K562 (cell line): ENCODE data around the gene DOK7. TPM values are rescaled to one million over a fixed set of nuclear protein-coding genes. Genes with fewer than 3 reads are reported as not detected.

Experiments
- ATAC-seq: fragments of 200-7000 bp; cut with Tn5 transposase; 3 replicates; pipeline ENCODE4 v1.9.1; 2020; ENCODE audit warnings: moderate library complexity
- BruUV-seq: library from RNA; stranded (reverse); fragments of 400-500 nt; replicated peaks from 2 replicates; lab custom pipeline; 2021; lab: Mats Ljungman, UMichigan
- CTCF ChIA-PET: fragments of 300-600 bp; formaldehyde crosslinking; extraction: SDS; loops from one replicate; lab custom pipeline; 2021; ENCODE audit warnings: low intra/inter-chr PET ratio; lab: Yijun Ruan, JAX
- POLR2A ChIA-PET: fragments of 300-600, 350-650 bp; sonication (Branson Sonifier 250); formaldehyde crosslinking; extraction: SDS; loops from one replicate; lab custom pipeline; 2021; ENCODE audit warnings: antibody characterized with exemption, inconsistent platforms; lab: Yijun Ruan, JAX
- DNase-seq, 4 experiments: peaks; one replicate each; pipeline versions ENCODE4 v3.0.0 to v3.0.0-alpha.2; 2011 to 2018; ENCODE audit warnings: low spot score in 3 of 4, mixed read lengths in 3 of 4; ENCODE audit errors: extremely low read depth in 1 of 4
- FAIRE-seq: peaks from 2 replicates; lab custom pipeline; 2011; peaks lifted over from hg19 to GRCh38; lab: Jason Lieb, UNC
- H2AFZ ChIP-seq: 2 replicates; pipeline ENCODE4 v1.6.0; 2011; ENCODE audit warnings: low read depth, low read length, control low read depth, inconsistent platforms
- H3K27ac ChIP-seq: fragments of 200-600 bp; 3 replicates; pipeline ENCODE4 v1.8.0; 2011; ENCODE audit warnings: low read depth, mild to moderate bottlenecking, control low read depth, inconsistent platforms, low read length, moderate library complexity, mixed read lengths; ENCODE audit errors: extremely low read depth
- H3K27me3 ChIP-seq, 2 experiments: fragments of 300-600 bp in 1 of 2; 2 replicates in 1 of 2; 3 replicates in 1 of 2; pipeline versions ENCODE4 v1.6.0 to v1.8.0; 2011; ENCODE audit warnings: inconsistent platforms in 2 of 2, low read length in 2 of 2, mild to moderate bottlenecking in 1 of 2, mixed read lengths in 1 of 2, moderate library complexity in 1 of 2; ENCODE audit not compliant: control insufficient read depth in 2 of 2, insufficient read depth in 2 of 2
- H3K36me3 ChIP-seq: fragments of 300-600 bp; 3 replicates; pipeline ENCODE4 v1.8.0; 2011; ENCODE audit warnings: mild to moderate bottlenecking, low read length, inconsistent platforms; ENCODE audit not compliant: control insufficient read depth, insufficient read depth
- H3K4me1 ChIP-seq, 2 experiments: fragments of 200-600 bp in 1 of 2; replicated peaks in 1 of 2; 2 replicates in 1 of 2; 3 replicates in 1 of 2; pipeline versions ENCODE4 v1.5.1 to v1.8.0; 2011; ENCODE audit warnings: inconsistent platforms in 2 of 2, low read length in 2 of 2, mild to moderate bottlenecking in 1 of 2, mixed read lengths in 1 of 2, moderate library complexity in 1 of 2; ENCODE audit not compliant: control insufficient read depth in 2 of 2, insufficient read depth in 2 of 2
- H3K4me2 ChIP-seq: 2 replicates; pipeline ENCODE4 v1.6.1; 2011; ENCODE audit warnings: low read length, control low read depth, inconsistent platforms, mixed read lengths; ENCODE audit not compliant: insufficient read depth
- H3K4me3 ChIP-seq: fragments of 200-600 bp; sonication (generic), shearing (Covaris generic); 2 replicates; pipeline ENCODE4 v1.5.1; 2016; ENCODE audit warnings: control low read depth, inconsistent platforms
- H3K79me2 ChIP-seq: fragments of 200-600 bp; 3 replicates; pipeline ENCODE4 v1.8.0; 2011; ENCODE audit warnings: low read length, inconsistent platforms; ENCODE audit not compliant: control insufficient read depth, insufficient read depth
- H3K9ac ChIP-seq, 2 experiments: 2 replicates each; pipeline versions ENCODE4 v1.6.0 to v1.6.1; 2011; ENCODE audit warnings: low read depth in 2 of 2, low read length in 2 of 2, control low read depth in 1 of 2, inconsistent platforms in 1 of 2, mild to moderate bottlenecking in 1 of 2, mixed read lengths in 1 of 2; ENCODE audit not compliant: insufficient read depth in 1 of 2
- H3K9me1 ChIP-seq: one replicate; pipeline ENCODE4 v1.6.0; 2011; ENCODE audit warnings: inconsistent platforms, mild to moderate bottlenecking, low read length, moderate library complexity; ENCODE audit not compliant: control insufficient read depth, insufficient read depth
- H3K9me3 ChIP-seq: replicated peaks from 2 replicates; pipeline ENCODE4 v1.5.1; 2011; ENCODE audit warnings: low read depth, low read length, inconsistent platforms; ENCODE audit not compliant: control insufficient read depth, insufficient read depth
- H4K20me1 ChIP-seq: replicated peaks from 2 replicates; pipeline ENCODE4 v1.6.1; 2011; ENCODE audit warnings: low read length, inconsistent platforms, mixed read lengths; ENCODE audit not compliant: control insufficient read depth, insufficient read depth
- ASH1L ChIP-seq: fragments of 450-650 bp; IDR thresholded peaks from 2 replicates; pipeline ENCODE4 v1.6.1; 2018; ENCODE audit warnings: borderline replicate concordance, mild to moderate bottlenecking, low read depth; ENCODE audit not compliant: partially characterized antibody
- CBFA2T2 ChIP-seq: fragments of 450-650 bp; conservative IDR thresholded peaks from 2 replicates; pipeline ENCODE4 v1.6.1; 2017; ENCODE audit warnings: mild to moderate bottlenecking
- CREB1 ChIP-seq, 2 experiments: sonication (generic) in 1 of 2; formaldehyde crosslinking in 1 of 2; IDR thresholded peaks; 2 replicates each; pipeline versions ENCODE4 v1.6.1 to v1.8.0; 2012 to 2022; ENCODE audit warnings: inconsistent platforms in 1 of 2, mild to moderate bottlenecking in 1 of 2, missing genetic modification reagents in 1 of 2, moderate library complexity in 1 of 2
- CSDE1 ChIP-seq, 2 experiments: fragments of 450-650 bp; IDR thresholded peaks; 2 replicates each; pipeline ENCODE4 v1.6.1; 2016; ENCODE audit warnings: mild to moderate bottlenecking in 1 of 2
- EWSR1 ChIP-seq: fragments of 450-650 bp; IDR thresholded peaks from 2 replicates; pipeline ENCODE4 v1.6.1; 2018; ENCODE audit warnings: borderline replicate concordance, mild to moderate bottlenecking, low read depth, moderate library complexity; ENCODE audit not compliant: partially characterized antibody
- FUS ChIP-seq: fragments of 200-400 bp; formaldehyde crosslinking; optimal IDR thresholded peaks from 2 replicates; pipeline ENCODE3; 2017; ENCODE audit warnings: low read depth, low read length
- GABPB1 ChIP-seq: sonication (generic); formaldehyde crosslinking; IDR thresholded peaks from 2 replicates; pipeline ENCODE4 v1.8.0; 2022; ENCODE audit warnings: mild to moderate bottlenecking, missing genetic modification reagents
- HLTF ChIP-seq: fragments of 450-650 bp; IDR thresholded peaks from 2 replicates; pipeline ENCODE4 v1.6.1; 2016
- JUN ChIP-seq, 2 experiments: sonication (generic) in 1 of 2; formaldehyde crosslinking in 1 of 2; IDR thresholded peaks; 2 replicates each; pipeline versions ENCODE4 v1.6.1 to v1.8.0; 2012 to 2022; ENCODE audit warnings: borderline replicate concordance in 2 of 2, mild to moderate bottlenecking in 2 of 2, improper control_type of control experiment in 1 of 2, low read depth in 1 of 2, low read length in 1 of 2, missing genetic modification reagents in 1 of 2
- KHSRP ChIP-seq: fragments of 450-650 bp; IDR thresholded peaks from 2 replicates; pipeline ENCODE4 v1.6.1; 2017
- NRF1 ChIP-seq, 2 experiments: fragments of 450-650 bp; IDR thresholded peaks in 1 of 2; conservative IDR thresholded peaks in 1 of 2; 2 replicates each; pipeline ENCODE4 v1.6.1; 2014; ENCODE audit warnings: mild to moderate bottlenecking in 2 of 2
- RNF2 ChIP-seq: sonication (generic); IDR thresholded peaks from 2 replicates; pipeline ENCODE4 v1.6.1; 2016
- ZNF184 ChIP-seq: sonication (generic); formaldehyde crosslinking; IDR thresholded peaks from 2 replicates; pipeline ENCODE4 v1.5.0; 2020; ENCODE audit warnings: missing genetic modification reagents
- WGBS: fragments of 100-300 bp; shearing (Covaris generic); methylation state at CpG from one replicate; pipeline ENCODE4 v1.1.6; 2016; ENCODE audit warnings: low coverage, mixed read lengths; ENCODE audit not compliant: insufficient coverage; ENCODE audit errors: missing lambda C conversion rate; 5-methylcytosine and 5-hydroxymethylcytosine counted together
- in situ Hi-C: fragments of 300-500 bp; cut with MboI; formaldehyde crosslinking; loops from 4 replicates; pipeline ENCODE4 v1.15.0; 2018; ENCODE audit warnings: inconsistent platforms, mixed read lengths
- intact Hi-C: fragments of 100-400 bp; cut with micrococcal nuclease; formaldehyde crosslinking; loops from 2 replicates; pipeline ENCODE4 v1.14.2; 2022
- polyA plus RNA-seq, 8 experiments: library from polyadenylated mRNA; depleted of rRNA in 4 of 8; stranded (reverse) in 5 of 8; unstranded in 3 of 8; fragments of >200 nt; fragmentation: Nextera tagmentation in 2 of 8; fragmentation: Illumina TruSeq in 1 of 8; extraction: Ambion mirVana in 2 of 8; extraction: Trizol in 1 of 8; gene quantifications; 2 replicates each; pipeline versions ENCODE4 v1.2.1 to v1.2.3, GENCODE V29; 2011 to 2014; ENCODE audit warnings: inconsistent platforms in 1 of 8, missing spikeins in 1 of 8
- total RNA-seq, 7 experiments: library from RNA; depleted of rRNA in 6 of 7; stranded (reverse); fragments of >200 nt in 6 of 7; fragmentation: Illumina TruSeq in 2 of 7; extraction: Trizol in 2 of 7; gene quantifications; 2 replicates each; pipeline versions ENCODE4 v1.2.1 to v1.2.3, GENCODE V29; 2011 to 2021; ENCODE audit warnings: low replicate concordance in 1 of 7
- TF ChIP-seq, protein P1 (sequence below): sonication (generic); formaldehyde crosslinking; IDR thresholded peaks from 2 replicates; pipeline ENCODE4 v1.8.1; 2023; ENCODE audit warnings: mild to moderate bottlenecking, missing genetic modification reagents
- TF ChIP-seq, protein P2 (sequence below): sonication (generic); formaldehyde crosslinking; IDR thresholded peaks from 2 replicates; pipeline ENCODE4 v1.8.0; 2022; ENCODE audit warnings: mild to moderate bottlenecking, missing genetic modification reagents, borderline replicate concordance
- TF ChIP-seq, protein P3 (sequence below): sonication (generic); formaldehyde crosslinking; IDR thresholded peaks from 2 replicates; pipeline ENCODE4 v1.8.1; 2023; ENCODE audit warnings: mild to moderate bottlenecking, missing genetic modification reagents

DOK7 gene
- total and polyA plus RNA-seq, 9 of the 15 experiments (the other 6 are each of a cell fraction or from before 2014, with no cell fraction given), result not detected

DNA sequence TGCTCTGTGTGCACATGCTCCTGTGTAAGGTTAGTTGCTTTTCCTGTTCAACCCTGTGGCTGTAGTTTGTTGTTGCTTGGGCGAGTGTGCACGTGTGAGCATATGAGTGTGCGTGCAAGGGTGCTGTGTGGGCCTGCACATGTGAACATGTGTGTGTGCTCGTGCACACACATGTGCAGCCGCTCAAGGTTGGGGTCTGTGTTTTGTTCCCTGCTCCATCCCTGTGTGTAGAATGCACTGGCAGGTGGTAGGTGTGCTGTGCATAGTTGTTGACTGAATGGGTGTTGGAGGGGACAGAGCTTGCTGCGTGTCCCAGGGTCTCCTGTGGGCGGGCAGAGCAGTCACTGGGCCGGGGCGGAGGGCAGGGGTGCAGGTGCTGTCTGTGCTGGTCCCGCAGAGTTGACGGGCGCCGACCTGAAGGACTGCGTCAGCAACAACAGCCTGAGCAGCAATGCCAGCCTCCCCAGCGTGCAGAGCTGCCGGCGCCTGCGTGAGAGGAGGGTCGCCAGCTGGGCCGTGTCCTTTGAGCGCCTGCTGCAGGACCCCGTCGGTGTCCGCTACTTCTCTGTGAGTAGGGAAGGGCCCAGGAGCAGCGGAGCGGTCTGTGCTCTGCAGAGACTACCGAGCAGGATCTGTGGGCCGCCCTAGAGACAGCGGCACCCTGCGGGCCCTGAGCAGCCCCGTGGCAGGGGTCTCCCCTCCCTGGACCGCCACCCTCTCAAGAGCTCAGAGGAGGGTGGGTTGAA, 49.3 kb upstream of the DOK7 start:
- H3K4me2 ChIP-seq, result no peak overlapping the region
- peaks cover 18% of the 10 kb centered on the region for H4K20me1 ChIP-seq
- TF ChIP-seq ZNF184 (CRISPR knock-in tag), result no peak
- TF ChIP-seq HLTF, result no peak
- no peak for TF ChIP-seq CREB1 (IDR thresholded peaks at IDR 0.05)
- no peak for TF ChIP-seq CREB1 (CRISPR knock-in tag; IDR thresholded peaks at IDR 0.05)
- no peak for TF ChIP-seq NRF1 (conservative IDR thresholded peaks at IDR 0.05 in 1 of 2, IDR thresholded peaks at IDR 0.05 in 1 of 2)
- TF ChIP-seq CBFA2T2, result no peak
- no peak for TF ChIP-seq GABPB1
- no peak for TF ChIP-seq EWSR1
- no peak for TF ChIP-seq RNF2
- no peak for TF ChIP-seq JUN (IDR thresholded peaks at IDR 0.05; ENCODE audit: borderline replicate concordance, low read depth, low read length)
- TF ChIP-seq JUN (CRISPR knock-in tag; IDR thresholded peaks at IDR 0.05; ENCODE audit: borderline replicate concordance), result no peak
- TF ChIP-seq KHSRP, result no peak
- TF ChIP-seq CSDE1 (IDR thresholded peaks at IDR 0.05), result no peak
- TF ChIP-seq, protein P1, sequence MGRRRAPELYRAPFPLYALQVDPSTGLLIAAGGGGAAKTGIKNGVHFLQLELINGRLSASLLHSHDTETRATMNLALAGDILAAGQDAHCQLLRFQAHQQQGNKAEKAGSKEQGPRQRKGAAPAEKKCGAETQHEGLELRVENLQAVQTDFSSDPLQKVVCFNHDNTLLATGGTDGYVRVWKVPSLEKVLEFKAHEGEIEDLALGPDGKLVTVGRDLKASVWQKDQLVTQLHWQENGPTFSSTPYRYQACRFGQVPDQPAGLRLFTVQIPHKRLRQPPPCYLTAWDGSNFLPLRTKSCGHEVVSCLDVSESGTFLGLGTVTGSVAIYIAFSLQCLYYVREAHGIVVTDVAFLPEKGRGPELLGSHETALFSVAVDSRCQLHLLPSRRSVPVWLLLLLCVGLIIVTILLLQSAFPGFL, result no peak
- TF ChIP-seq, protein P2, sequence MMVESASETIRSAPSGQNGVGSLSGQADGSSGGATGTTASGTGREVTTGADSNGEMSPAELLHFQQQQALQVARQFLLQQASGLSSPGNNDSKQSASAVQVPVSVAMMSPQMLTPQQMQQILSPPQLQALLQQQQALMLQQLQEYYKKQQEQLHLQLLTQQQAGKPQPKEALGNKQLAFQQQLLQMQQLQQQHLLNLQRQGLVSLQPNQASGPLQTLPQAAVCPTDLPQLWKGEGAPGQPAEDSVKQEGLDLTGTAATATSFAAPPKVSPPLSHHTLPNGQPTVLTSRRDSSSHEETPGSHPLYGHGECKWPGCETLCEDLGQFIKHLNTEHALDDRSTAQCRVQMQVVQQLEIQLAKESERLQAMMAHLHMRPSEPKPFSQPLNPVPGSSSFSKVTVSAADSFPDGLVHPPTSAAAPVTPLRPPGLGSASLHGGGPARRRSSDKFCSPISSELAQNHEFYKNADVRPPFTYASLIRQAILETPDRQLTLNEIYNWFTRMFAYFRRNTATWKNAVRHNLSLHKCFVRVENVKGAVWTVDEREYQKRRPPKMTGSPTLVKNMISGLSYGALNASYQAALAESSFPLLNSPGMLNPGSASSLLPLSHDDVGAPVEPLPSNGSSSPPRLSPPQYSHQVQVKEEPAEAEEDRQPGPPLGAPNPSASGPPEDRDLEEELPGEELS (CRISPR knock-in tag), result no peak
- TF ChIP-seq, protein P3, sequence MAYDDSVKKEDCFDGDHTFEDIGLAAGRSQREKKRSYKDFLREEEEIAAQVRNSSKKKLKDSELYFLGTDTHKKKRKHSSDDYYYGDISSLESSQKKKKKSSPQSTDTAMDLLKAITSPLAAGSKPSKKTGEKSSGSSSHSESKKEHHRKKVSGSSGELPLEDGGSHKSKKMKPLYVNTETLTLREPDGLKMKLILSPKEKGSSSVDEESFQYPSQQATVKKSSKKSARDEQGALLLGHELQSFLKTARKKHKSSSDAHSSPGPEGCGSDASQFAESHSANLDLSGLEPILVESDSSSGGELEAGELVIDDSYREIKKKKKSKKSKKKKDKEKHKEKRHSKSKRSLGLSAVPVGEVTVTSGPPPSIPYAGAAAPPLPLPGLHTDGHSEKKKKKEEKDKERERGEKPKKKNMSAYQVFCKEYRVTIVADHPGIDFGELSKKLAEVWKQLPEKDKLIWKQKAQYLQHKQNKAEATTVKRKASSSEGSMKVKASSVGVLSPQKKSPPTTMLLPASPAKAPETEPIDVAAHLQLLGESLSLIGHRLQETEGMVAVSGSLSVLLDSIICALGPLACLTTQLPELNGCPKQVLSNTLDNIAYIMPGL, result no peak
- TF ChIP-seq FUS, result no peak
- TF ChIP-seq ASH1L, result no peak
- ChIA-PET CTCF (no interaction called here), POLR2A (interaction anchor here (0.6 to 0.9 kb wide), 4 partner anchors 14 to 374 kb away, joined by 3 read pairs; no protein-coding TSS in a partner anchor)
- H3K4me1 ChIP-seq, result peaks cover 0 to 19% of the 10 kb centered on the region in 2 experiments; a peak in 1 of 5 replicates
- H3K9me3 ChIP-seq, result no peaks in the 10 kb centered on the region
- in situ Hi-C loops, result no loop called here
- intact Hi-C loops, result no loop called here
- FAIRE-seq, result no peak
- no peaks in the 10 kb centered on the region for H3K36me3 ChIP-seq
- H3K27ac ChIP-seq, result no peak overlapping the region
- no peak overlapping the region for H2AFZ ChIP-seq
- no peaks in the 10 kb centered on the region for H3K79me2 ChIP-seq
- DNase-seq, result no peak
- no peak for ATAC-seq
- H3K9ac ChIP-seq, result no peak overlapping the region; a peak in 1 of 4 replicates
- BruUV-seq, result no TSS peak
- peaks cover 29 to 55% of the 10 kb centered on the region in 2 experiments for H3K27me3 ChIP-seq
- H3K4me3 ChIP-seq, result no peak overlapping the region
- 28% methylated on average over 27 of the region's 32 CpGs for WGBS
- no peaks in the 10 kb centered on the region for H3K9me1 ChIP-seq
